HG02970 (cell line): ENCODE data around the gene PXT1.

Experiments used
- ATAC-seq: cut with Tn5 transposase; IDR thresholded peaks from one replicate; pipeline ENCODE4 v1.9.1; 2021; ENCODE audit warnings: mild to moderate bottlenecking, moderate library complexity, moderate number of reproducible peaks; ENCODE audit not compliant: unreplicated experiment, low FRiP score

PXT1 gene

DNA sequence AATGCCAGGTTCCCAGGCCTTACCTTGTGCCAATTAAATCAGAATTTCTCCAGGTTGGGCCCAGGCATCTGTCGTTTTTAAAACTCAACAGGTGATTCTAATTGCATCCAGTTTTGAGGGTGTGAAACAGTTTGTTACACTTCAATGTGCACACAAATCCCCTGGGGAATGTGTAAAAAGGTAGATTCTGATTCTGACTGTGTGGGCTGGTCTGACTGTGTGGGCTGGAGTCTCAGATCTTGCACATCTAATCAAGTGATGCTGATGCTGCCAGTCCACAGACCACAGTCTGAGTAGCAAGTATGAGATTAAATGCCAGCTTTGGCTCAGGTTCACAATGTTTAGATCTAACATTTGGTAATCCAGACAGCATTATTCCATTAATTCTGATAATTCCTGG lies 42.7 kb downstream of the PXT1 start:
- no peak for ATAC-seq

DNA sequence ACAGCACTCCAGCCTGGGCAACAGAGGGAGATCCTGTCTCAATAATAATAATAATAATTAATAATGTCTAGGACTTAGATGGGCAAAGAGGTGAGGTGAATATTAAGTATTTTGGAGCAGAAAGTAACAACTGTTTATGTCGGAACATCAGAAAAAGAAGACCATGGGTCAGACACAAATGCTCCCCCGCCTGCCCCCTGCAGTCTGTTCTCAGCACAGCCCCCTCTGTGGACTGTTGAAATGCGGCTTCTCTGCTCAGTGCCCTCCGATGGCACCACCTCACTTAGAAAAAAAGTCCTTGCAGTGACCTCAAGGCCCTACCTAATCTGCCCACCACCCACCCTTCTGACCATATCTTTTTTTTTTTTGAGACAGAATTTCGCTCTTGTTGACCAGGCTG lies 50.0 kb downstream of the PXT1 start:
- no peak for ATAC-seq

DNA sequence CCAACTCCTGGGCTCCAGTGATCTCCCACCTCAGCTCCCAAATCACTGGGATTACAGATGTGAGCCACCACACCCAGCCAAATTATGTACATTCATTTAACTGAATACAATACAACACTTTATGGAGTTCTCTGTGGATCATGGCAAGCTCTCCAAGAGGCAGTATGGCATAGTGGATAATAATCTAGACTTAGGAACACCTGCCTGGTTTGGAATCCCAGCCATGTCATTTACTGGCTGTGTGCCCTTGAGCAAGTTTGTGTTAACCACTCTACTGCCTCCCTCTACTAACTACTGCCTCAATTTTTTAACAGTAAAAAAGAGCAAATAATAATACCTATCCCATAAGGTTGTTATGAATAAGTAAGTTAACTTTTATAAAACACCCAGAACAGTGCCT lies 53.3 kb downstream of the PXT1 start:
- ATAC-seq, result no peak

DNA sequence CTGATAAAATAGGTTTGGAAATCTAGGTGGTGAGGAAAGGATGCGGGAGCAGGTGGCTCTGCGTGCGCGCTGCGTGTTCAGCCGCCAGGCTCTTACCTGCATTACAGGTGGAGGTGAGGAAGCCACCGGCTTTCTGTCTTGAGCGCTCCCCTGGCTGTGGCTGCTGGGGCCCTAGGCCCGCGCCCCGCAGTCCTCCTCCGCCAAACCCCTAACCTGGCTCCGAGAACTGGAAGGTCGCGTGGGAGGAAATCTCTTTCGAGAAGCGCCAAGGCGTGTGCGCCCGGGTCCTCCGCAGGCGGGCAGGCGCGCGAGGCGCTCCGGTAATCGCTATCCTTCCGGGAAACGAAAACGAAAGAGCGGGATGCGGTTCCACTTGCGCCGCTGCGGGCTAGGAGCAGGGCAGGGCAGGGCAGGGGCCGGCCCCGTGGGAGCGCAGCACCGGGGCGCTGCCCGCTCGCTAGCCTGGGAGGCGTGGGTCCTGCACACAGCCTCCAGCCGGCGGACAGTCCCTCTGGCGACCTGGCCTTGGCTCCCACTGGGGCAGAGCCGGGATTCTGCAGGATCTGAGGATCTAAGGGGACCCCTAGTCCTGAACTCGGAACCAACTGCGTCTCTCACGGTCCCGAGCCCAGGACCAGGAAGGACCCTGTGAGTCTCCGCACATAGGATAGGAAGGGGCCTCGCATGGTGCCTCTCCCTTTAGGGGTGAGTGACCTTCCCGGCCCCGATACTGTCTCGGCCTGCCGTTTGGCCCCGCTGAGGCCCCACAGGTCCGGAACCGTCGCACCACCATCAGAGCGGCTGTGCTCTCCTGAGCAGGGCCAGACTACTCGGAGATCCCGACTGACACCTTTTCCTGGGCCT lies 55.0 kb downstream of the PXT1 start, which contains the start of gene ETV7:
ETV7 (minus strand) TSS at position 230 of the 864 bp plus-strand sequence; CDS start at position 102, 128 bp downstream.
- ATAC-seq, result no peak

DNA sequence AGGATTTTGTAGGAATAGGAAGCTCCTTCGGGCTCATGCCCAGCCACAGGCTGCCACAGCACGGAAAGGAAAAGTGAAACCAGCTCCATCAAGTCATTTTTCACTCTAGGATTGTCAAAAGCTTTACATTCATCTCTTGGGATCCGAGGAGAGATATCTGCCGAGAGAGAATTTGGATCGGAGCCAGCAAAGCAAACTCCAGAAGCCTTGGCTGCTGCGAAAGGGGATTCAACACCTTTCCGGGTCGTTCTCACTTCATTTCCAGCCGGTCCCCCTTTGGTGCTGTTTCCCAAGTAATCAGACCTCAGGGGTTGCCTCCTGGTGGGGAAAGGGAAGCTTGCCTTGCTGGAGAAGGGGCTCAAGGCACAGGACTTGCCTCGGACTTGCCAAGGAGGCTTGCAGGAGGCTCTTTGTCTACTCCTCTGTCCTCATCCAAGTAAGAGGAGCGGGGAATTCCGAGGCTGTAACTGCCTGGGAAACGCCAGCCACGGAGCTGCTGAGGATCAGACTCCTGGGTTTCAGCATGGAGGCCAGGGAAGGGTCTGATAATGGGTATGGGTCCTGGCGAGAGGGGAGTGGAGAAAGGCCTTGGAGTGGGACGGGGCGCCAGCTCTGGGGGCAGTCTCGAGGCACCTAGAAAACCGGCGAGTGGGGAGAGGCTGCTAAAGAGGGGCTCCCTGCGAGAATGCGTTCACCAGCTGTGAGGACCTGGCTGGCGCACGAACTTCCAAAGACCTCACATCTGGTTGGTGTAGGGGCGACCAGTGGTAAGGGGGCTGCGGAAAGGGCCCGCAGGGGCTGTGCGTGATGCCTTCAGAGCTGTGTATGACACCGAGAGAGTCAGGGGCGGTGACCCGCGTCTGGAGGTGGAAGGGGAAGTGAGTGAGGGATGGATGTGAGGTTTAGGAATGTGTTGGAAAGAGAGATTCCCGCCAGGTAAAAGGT lies 55.9 kb downstream of the PXT1 start:
- ATAC-seq, result no peak

DNA sequence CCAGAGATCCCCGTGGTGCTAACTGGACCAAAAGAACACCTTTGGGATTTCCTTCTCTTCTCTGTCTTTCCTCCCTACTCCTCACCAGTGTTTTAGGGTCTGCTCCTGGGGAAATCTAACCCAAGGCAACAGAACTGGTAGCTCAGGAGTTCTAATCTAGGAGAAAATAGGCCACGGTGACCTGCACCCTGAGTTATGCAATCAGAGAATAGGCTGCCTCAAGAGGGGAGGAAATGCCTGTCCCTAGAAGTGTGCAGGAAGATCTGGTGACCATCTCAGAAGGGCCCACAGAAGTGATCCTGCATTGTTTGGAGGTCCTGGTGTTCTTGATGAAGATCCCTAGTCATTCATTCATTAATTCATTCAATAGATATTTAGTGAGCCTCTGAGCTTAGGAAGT lies 58.6 kb downstream of the PXT1 start:
- no peak for ATAC-seq

DNA sequence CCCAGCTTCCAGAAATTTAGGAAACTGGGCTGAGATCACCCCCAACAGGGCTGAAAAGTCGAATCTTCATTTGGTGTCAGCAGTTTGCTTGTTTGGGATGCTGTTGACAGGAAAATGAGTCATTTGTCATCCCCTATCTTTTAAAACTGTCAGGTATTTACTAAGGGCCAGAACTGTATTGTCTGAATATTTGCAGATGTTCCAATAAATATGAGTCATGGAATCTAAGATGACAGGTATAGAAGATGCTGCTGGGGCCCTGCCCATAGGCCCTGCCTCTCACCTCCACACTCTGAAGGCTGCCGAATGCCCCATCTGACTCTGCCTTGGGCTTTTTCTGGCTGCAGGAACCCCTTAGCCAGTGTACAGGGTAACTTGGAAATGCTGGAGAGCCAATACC lies 59.0 kb downstream of the PXT1 start:
- ATAC-seq, result no peak

DNA sequence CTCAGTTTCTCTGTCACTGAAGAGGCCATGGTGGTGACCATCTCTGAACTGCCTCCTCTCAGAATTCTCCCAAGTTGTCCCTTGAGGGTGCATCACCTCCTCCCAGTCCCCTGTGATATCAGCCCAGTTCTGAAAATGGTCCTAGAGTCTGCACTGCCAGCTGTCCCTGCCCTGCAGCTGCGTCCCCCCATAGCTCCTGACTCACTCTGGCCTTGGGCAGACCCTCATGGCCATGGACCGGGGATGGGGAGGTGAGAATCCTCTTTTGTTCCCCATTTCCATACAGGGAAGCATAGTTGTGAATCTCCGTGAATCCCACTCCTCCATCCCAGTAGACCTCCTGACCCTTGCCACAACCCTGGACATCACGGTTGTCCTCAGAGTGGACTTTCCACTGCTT lies 59.7 kb downstream of the PXT1 start:
- no peak for ATAC-seq

DNA sequence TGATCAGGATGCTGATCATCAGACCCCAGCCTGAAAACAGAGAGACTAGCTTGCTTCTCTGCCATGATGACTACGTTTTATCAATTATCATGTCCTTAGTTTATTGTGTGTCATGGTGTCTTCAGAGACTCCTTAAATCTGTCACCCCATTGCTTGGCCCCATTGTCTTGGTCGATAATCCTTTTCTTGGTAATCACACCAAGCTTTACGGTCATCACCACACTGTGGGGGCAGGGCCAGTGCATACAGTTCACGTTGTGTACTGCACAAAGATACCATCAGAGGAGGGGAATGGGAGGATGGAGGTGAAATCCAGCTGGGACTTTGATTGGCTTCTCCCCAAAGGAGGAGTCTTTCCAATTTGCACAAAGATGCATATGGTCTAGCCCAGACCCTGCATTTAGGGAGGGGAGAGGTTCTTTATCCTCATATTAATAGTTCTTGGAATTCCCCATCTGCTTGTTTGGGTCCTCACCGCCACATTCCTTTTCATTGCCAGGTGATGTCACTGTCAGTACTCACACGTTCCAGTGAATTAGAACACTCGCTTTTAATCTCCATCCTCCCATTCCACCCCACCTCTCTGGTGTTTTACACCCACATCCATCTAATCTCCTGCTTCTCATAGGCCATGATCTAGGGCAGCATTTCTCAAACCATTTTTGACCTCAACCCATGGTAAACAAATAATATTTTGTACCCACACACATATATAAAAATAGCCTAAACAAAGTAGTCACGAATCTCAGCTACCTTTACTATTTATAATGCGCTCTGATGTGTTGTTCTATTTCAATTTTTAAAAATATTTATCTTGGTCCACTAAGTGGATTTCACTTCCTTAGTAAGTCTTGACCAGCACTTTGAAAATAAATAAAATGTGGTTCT lies 60.9 kb downstream of the PXT1 start:
- no peak for ATAC-seq

DNA sequence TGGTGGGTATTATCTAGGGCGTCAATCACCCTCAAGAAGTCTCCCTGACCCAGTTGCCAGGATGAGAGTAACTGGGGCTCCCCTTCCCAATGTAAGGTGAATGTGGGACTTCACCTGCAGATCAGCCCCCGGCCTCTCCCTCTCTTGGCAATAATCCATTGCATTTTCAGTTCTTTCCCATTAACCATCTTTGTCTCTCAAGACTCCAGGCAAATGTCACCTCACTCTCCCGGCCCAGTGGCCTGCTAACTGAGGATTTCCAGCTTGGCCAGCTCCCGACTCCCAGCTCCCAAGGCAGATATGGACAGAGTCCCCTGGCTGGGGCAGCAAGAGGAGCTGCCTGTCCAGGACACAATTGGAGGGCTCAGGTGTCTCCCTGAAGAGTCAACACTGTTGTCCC lies 62.5 kb downstream of the PXT1 start:
- ATAC-seq, result no peak

DNA sequence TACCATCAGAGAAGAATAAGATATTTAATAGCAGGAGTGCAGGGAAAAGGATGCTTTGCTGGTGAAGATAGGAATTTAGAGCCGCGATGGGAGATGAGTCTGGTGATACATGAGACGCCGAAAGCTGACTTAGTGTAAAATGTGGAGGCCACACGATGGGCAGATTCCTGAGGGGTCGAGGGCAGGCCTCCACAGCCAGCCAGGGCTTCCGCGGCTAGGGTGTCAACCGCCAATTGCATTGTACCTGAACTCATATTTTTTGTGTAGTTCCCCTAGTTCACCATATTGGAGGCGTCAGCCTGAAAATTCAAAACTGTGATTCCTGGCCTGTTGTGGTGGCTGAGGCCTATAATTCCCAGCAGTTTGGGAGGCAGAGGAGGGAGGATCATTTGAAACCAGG lies 63.7 kb downstream of the PXT1 start:
- no peak for ATAC-seq

DNA sequence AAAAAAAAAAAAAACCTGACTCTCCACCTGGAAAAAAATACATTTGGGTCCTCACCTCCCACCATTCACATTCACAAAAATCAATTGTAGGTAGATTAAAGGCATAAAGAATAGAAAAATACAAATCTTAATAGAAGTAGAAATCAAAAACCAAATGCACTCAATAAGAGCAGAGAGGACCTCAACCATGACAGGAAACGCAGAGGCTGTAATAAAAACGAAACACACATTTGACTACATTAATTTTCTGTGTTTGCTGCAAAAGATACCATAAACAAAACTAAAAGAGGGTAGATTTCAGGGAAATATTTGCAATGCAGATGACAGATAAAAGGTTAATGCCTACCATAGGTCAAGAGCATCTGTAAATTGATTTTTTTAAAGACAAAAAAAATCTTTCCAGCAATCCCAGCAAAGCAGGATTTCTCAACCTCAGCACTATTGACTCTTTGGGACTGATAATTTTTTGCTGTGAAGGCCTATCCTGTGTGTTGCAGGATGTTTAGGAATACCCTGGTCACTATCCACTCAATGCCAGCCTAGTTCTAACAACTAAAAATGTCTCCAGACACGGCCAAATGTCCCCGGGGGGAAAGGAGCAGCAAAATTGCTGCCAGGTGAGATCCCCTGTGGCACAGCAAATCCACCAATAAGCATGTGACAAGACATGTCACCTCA lies 64.3 kb downstream of the PXT1 start:
- no peak for ATAC-seq

DNA sequence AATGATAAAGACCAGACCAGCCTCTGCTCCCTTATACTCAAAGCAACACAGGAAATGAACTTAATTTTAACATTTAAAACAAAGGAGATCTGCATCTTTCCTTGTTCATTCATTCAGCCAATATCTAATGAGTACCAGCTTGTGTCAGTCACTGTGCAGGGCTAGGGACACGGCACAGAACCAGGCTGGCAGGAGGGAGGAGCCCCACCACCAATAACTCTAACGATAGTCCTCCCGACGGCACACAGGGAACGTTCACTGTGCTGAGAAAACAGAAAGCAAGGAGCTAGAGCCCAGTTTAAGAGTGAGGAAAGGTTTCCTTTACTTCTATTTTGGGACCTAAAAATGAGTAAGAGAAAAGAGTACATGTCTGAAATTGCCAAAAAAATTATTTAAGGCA lies 65.1 kb downstream of the PXT1 start:
- no peak for ATAC-seq

DNA sequence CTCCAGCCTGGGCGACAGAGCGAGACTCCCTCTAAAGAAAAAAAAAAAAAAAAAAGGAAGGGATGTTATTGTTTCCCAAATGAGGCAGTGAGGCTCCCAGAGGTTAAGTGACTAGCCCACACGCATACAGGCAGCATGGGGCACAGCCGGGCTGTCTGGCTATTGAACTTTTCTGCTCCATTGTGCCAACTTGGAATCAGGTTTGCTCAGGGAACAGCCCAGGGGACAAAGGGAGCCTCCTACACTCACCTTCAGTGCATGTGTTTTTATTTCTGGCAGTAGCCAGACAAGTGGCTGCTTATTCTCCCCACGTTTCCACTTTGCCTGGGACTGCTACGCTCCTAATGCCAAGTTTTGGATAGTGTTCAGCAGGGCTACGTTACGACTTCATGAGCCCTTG lies 65.9 kb downstream of the PXT1 start:
- no peak for ATAC-seq

DNA sequence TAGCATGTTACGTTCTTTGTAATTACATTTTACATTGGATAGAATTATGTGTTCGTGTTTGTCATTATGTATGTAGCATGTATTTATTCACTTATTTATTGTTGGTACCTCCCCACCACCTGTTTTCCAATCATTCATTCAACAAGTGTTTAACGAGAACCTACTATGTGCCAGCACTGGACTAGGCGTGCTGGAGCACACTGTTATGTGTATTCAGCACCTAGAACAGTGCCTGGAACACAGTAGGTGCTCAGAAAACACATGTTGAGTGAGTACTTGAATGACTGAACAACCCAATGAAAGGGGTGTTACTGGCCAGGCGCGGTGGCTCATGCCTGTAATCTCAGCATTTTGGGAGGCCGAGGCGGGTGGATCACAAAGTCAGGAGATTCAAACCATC lies 66.5 kb downstream of the PXT1 start:
- ATAC-seq, result no peak

DNA sequence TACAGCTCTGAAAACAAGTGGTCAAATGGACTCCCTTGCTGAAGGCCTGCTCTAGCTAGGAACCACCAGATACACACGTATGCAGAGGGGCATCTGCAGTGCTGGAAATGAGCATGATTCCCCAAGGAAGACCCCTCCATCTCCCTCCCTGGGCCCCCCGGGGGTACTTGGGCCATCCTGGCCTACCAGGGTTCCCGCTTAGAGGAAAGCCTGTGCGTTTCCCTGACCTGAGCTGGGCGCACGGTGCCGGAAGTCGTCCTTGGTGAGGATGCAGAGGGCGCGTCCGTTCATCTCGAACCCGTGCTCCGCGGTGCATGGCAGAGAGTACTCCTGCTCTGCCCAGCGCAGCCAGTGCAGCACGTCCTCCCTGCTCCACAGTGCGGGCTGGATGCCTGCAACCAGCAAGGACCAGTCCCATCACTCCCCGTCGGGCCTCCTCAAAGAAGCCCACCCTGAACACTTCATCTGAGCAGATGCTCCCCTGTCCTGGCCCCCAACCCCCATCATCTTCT lies 67.0 kb downstream of the PXT1 start:
- no peak for ATAC-seq

DNA sequence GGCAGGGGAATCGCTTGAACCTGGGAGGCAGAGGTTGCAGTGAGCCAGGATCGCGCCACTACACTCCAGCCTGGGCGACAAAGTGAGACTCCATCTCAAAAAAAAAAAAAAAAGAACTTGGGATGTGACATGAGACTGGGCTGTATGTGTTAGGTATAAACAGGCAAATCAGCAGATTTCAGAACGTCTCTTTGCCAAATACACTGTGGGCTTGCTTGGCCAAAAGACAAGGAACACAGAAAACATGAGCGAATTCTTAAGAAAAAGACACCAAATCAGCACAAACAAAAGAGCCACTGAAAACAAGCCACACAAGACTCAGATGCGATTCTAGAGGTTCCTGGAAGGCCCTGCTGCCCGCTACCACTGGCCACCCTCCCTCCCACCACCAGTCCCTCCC lies 67.7 kb downstream of the PXT1 start:
- ATAC-seq, result no peak

DNA sequence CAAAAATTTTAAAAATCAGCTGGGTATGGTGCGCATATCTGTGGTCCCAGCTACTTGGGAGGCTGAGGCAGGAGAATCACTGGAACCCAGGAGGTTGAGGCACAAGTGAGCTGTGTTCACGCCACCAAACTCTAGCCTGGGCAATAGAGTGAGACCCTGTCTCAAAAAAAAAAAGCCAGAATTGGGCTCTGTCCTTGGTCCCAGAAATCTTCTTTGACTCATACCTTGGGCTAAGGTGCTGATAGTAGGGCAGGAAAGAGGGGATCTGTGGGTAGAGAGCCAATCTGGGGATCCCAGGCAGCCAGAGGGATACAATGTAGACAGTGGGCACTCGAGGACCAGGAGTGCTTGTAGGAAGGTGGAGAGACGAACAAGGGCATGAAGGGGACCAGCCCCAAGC lies 68.5 kb downstream of the PXT1 start:
- no peak for ATAC-seq

DNA sequence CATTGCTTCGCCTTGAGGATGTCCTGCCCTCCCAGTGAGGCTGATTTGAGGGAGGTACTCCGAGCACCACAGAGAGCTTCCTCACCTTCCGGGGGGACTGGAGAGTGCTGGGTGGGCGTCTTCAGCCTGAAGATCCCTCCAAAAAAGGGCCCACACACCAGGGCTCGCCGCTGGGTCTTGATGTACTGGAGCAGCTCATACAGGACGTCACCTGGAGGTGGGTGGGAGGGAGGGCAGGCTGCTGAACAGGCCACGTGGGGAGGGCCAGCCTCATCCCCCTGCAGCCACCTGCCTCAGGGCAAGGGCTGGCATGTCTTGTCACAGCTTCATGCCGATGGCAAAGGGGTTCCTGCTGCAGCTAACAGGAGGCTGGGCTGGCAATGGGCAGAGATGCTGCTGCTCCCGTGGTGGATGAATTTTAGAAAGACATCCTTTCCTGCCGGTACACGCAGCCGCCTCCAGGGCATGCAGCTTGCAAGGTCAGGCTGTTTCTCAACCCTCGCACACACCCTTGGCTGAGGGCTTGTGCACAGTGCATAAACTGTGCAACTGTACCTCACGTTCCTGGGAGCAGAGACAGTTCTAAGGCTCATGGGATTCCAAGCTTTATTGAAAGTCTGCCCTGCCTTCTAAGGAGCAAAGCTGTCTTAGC lies 69.2 kb downstream of the PXT1 start:
- no peak for ATAC-seq
